ENCODE results near the gene RPL37. TPM values are rescaled to one million over a fixed set of nuclear protein-coding genes. Genes with fewer than 3 reads are reported as not detected.

Gene RPL37
- total and polyA plus RNA-seq, 4 experiments from 2014 or later = 1,217 to 2,448 (median 2,380) TPM

DNA sequence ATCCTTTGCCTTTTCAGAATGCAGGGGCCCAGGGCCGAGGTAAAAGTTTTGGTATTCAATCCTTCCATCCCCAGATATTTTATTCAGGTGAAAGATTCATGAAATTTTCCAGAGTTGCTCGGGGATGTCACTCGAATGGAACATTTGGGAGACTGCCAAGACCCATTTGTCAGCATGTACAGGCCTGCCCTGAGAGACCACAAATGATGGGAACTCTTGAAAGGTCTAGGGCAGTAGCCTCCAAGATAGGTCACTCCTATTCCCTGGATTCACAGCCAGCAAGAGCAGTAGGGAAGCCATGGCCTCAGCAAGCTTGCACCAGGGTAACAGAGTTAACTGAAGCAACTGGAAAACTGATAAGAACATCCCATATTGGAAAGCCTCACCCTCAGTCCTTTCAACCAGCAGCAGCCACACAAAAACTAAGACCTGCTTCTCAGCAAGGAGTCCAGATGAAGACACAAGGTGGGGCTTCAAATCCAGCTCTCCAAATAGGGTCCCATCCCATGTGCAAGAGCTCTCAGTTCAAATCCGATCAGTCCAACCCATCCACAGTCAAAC, 18.7 kb upstream of the RPL37 start:
- H3K9me3 ChIP-seq (ENCODE audit: control insufficient read depth in 1 of 2, low read length in 2 of 2) = no peaks in the 10 kb centered on the region
- POLR2A ChIA-PET (ENCODE audit: partially characterized antibody) = no interaction called here
- no peaks in the 10 kb centered on the region for H3K36me3 ChIP-seq (ENCODE audit: insufficient read depth, low read length)
- Mint-ChIP-seq H3K9me3 (peaks cover 0 to 3% (median 0%) of the 10 kb centered on the region in 8 donors), H3K4me1 (peaks cover 0 to under 1% (median 0%) of the 10 kb centered on the region in 4 donors), H3K27ac (no peak overlapping the region), H3K27me3 (no peaks in the 10 kb centered on the region), H3K36me3 (peaks cover 2 to 19% of the 10 kb centered on the region in 2 donors), H3K4me3 (no peak overlapping the region)
- no peaks in the 10 kb centered on the region for H3K4me1 ChIP-seq (ENCODE audit: insufficient read depth, low read length)
- DNase-seq = no peak
- H3K27ac ChIP-seq (ENCODE audit: low read depth, low read length) = no peak overlapping the region
- no peaks in the 10 kb centered on the region for H3K27me3 ChIP-seq (ENCODE audit: insufficient read depth, low read length)
- intact Hi-C loops (cut with micrococcal nuclease) = no loop called here
- H3K4me3 ChIP-seq (ENCODE audit: low read length in 2 of 2) = no peak overlapping the region
- CTCF ChIA-PET (ENCODE audit: partially characterized antibody) = no interaction called here

DNA sequence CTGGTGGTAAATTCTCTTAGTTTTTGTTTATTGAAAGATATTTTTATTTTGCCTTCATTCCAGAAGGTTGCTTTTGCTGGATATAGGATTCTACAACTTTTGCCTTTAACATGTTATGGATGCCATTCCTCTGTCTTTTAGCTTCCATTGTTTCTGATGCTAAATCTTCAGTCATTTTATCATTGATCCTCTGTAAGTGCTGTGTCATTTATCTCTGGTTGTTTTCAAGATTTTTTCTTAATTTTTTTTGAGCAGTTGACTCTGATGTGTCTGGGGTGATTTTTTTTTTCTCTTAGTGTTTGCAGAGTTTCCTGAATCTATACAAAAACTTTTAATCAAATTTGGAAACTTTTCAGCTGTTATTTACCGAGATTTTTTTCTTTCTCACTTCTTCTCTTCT, 12.5 kb upstream of the RPL37 start:
- ChIA-PET POLR2A (ENCODE audit: partially characterized antibody) (no interaction called here), CTCF (ENCODE audit: partially characterized antibody) (interaction anchor here (1.3 kb wide), 1 partner anchor 31 kb away, joined by 4 read pairs; no protein-coding TSS in a partner anchor)
- no peak overlapping the region for H3K4me3 Mint-ChIP-seq

DNA sequence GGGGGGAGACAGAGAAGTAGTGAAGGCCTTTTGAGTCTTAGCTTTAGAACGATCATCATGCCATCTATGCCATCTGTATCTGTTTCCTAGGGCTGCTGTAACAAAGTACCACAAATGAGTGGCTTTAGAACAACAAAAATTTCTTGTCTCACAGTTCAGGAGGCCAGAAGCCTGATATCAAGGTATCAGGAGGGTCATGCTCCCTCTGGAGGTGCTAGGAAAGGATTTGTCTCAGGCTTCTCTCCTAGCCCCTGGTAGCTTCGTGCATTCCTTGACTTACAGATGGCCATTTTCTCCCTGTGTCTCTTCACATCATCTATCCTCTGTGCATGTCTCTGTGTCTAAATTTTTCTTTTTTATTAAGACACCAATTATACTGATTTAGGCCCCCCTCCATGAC, 11.3 kb upstream of the RPL37 start:
- Mint-ChIP-seq H3K36me3 (peaks cover 1 to 17% of the 10 kb centered on the region in 2 donors), H3K4me1 (peaks cover 1 to 24% (median 16%) of the 10 kb centered on the region in 4 donors), H3K27me3 (no peaks in the 10 kb centered on the region), H3K9me3 (no peaks in the 10 kb centered on the region), H3K4me3 (peak overlapping the region in 1 of 8 donors; percentile 17), H3K27ac (peak overlapping the region in 2 of 7 donors; percentile 19 to 42)
- POLR2A ChIA-PET (ENCODE audit: partially characterized antibody) = interaction anchor here (0.9 kb wide), 1 partner anchor 11 kb away, joined by 4 read pairs; the partner anchor contains the start of gene RPL37
- intact Hi-C loops (cut with micrococcal nuclease) = no loop called here
- Histone ChIP-seq H3K36me3 (ENCODE audit: insufficient read depth, low read length) (no peaks in the 10 kb centered on the region), H3K9me3 (ENCODE audit: control insufficient read depth in 1 of 2, low read length in 2 of 2) (no peaks in the 10 kb centered on the region), H3K27ac (ENCODE audit: low read depth, low read length) (no peak overlapping the region), H3K27me3 (ENCODE audit: insufficient read depth, low read length) (no peaks in the 10 kb centered on the region), H3K4me1 (ENCODE audit: insufficient read depth, low read length) (peaks cover 19% of the 10 kb centered on the region), H3K4me3 (ENCODE audit: low read length in 2 of 2) (no peak overlapping the region)
- no peak for DNase-seq
- CTCF ChIA-PET (ENCODE audit: partially characterized antibody) = no interaction called here

More for the DNA sequence above, 12.5 kb upstream of the RPL37 start:
- H3K9me3 ChIP-seq (ENCODE audit: control insufficient read depth in 1 of 2, low read length in 2 of 2) = no peaks in the 10 kb centered on the region
- H3K27me3 ChIP-seq (ENCODE audit: insufficient read depth, low read length) = no peaks in the 10 kb centered on the region
- H3K4me3 ChIP-seq (ENCODE audit: low read length in 2 of 2) = no peak overlapping the region
- peaks cover 0 to 18% (median 13%) of the 10 kb centered on the region in 4 donors for H3K4me1 Mint-ChIP-seq
- H3K4me1 ChIP-seq (ENCODE audit: insufficient read depth, low read length) = peaks cover 10% of the 10 kb centered on the region
- intact Hi-C loops (cut with micrococcal nuclease) = no loop called here
- H3K27ac Mint-ChIP-seq = peak overlapping the region in 2 of 7 donors; percentile 32 to 42
- H3K27me3 Mint-ChIP-seq = no peaks in the 10 kb centered on the region
- H3K9me3 Mint-ChIP-seq = no peaks in the 10 kb centered on the region
- no peak overlapping the region for H3K27ac ChIP-seq (ENCODE audit: low read depth, low read length)
- DNase-seq = no peak
- peaks cover 0 to 19% of the 10 kb centered on the region in 2 donors for H3K36me3 Mint-ChIP-seq
- no peaks in the 10 kb centered on the region for H3K36me3 ChIP-seq (ENCODE audit: insufficient read depth, low read length)

DNA sequence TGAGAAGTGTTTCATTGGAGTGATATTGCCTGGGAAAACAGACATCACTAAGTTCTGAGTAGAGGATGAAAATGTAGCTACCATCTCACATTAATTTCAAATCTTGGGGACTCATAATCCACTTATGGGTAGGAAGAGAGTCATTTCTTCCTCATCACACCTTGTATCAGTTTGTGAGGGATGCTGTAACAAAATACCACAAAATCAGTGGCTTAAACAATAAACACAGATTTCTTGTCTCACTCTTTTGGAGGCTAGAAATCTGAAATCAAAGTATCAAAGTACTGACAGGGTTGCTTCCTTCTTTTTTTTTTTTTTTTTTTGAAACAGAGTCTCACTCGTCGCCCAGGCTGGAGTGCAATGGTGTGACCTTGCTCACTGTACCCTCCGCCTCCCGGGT, 9.5 kb upstream of the RPL37 start:
- POLR2A ChIA-PET (ENCODE audit: partially characterized antibody) = no interaction called here

DNA sequence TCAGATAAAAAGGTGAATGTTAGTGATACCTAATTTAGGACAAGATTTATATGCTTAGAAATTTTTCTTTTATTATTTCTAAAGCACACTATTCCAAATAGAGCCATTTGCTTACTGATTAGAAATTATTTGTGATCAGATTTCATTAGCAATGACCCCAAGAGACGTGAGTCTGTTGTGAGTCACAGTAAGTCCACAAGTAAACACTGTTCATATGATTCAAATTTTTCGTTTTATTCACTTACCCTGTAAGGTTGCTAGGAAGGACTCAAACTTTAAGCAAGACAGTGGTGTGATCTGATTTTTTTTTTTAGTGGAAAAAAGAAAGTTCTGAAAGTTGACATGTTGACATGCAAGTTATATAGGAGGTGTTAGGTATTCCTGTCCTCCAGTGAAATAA, 7.3 kb upstream of the RPL37 start:
- peaks cover 5 to 36% (median 23%) of the 10 kb centered on the region in 4 donors for H3K4me1 Mint-ChIP-seq
- CTCF ChIA-PET (ENCODE audit: partially characterized antibody) = no interaction called here
- H3K9me3 Mint-ChIP-seq = no peaks in the 10 kb centered on the region
- H3K27ac Mint-ChIP-seq = peak overlapping the region in 1 of 7 donors; percentile 10
- H3K4me3 Mint-ChIP-seq = peak overlapping the region in 1 of 8 donors; percentile 20
- POLR2A ChIA-PET (ENCODE audit: partially characterized antibody) = interaction anchor here (1.4 kb wide), 1 partner anchor 11 kb away, joined by 5 read pairs; no protein-coding TSS in a partner anchor
- intact Hi-C loops (cut with micrococcal nuclease) = no loop called here
- peaks cover 0 to 2% of the 10 kb centered on the region in 2 donors for H3K27me3 Mint-ChIP-seq
- Histone ChIP-seq H3K9me3 (ENCODE audit: control insufficient read depth in 1 of 2, low read length in 2 of 2) (no peaks in the 10 kb centered on the region), H3K27me3 (ENCODE audit: insufficient read depth, low read length) (no peaks in the 10 kb centered on the region), H3K27ac (ENCODE audit: low read depth, low read length) (no peak overlapping the region), H3K4me1 (ENCODE audit: insufficient read depth, low read length) (peaks cover 33% of the 10 kb centered on the region), H3K36me3 (ENCODE audit: insufficient read depth, low read length) (no peaks in the 10 kb centered on the region), H3K4me3 (ENCODE audit: low read length in 2 of 2) (no peak overlapping the region)
- DNase-seq = no peak
- peaks cover 4 to 17% of the 10 kb centered on the region in 2 donors for H3K36me3 Mint-ChIP-seq

More for the DNA sequence above, 9.5 kb upstream of the RPL37 start:
- Histone ChIP-seq H3K27ac (ENCODE audit: low read depth, low read length) (no peak overlapping the region), H3K27me3 (ENCODE audit: insufficient read depth, low read length) (no peaks in the 10 kb centered on the region), H3K4me1 (ENCODE audit: insufficient read depth, low read length) (peaks cover 26% of the 10 kb centered on the region), H3K9me3 (ENCODE audit: control insufficient read depth in 1 of 2, low read length in 2 of 2) (no peaks in the 10 kb centered on the region), H3K4me3 (ENCODE audit: low read length in 2 of 2) (no peak overlapping the region), H3K36me3 (ENCODE audit: insufficient read depth, low read length) (no peaks in the 10 kb centered on the region)
- Mint-ChIP-seq H3K9me3 (no peaks in the 10 kb centered on the region), H3K27me3 (peaks cover 0 to 2% of the 10 kb centered on the region in 2 donors), H3K4me3 (no peak overlapping the region), H3K36me3 (peaks cover 4 to 17% of the 10 kb centered on the region in 2 donors), H3K27ac (peak overlapping the region in 1 of 7 donors; percentile 23), H3K4me1 (peaks cover 2 to 32% (median 21%) of the 10 kb centered on the region in 4 donors)
- CTCF ChIA-PET (ENCODE audit: partially characterized antibody) = no interaction called here
- intact Hi-C loops (cut with micrococcal nuclease) = no loop called here
- no peak for DNase-seq

DNA sequence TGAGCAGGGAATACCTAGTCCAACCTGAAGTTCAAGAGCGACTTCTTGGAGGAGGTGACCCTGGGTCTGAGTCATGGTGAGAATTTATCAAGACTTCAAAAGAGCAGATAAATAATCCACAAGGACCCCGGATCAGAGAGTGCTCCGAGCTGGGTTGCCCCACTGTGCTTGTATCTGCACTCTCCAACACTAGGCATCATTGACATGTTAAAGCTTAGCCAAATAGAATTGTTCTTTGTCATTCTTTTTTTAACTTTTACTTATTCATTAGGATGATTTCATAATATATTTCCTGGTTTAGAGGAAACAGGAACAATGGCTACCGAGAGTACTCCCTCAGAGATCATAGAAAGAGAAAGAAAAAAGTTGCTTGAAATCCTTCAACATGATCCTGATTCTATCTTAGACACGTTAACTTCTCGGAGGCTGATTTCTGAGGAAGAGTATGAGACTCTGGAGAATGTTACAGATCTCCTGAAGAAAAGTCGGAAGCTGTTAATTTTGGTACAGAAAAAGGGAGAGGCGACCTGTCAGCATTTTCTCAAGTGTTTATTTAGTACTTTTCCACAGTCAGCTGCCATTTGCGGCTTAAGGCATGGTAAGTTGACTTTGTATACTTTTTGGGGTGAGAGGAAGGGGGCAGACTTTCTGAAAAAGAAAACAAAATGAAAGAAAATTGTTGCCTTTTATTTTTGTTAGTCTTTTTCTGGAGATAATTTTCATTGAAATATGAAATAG, 6.2 kb upstream of the RPL37 start, which contains the start of gene CARD6:
Gene CARD6, plus strand, starts transcription at position 300 of the 738 bp plus-strand sequence. Its CDS starts 16 bp downstream, at position 316.
- Histone ChIP-seq H3K27ac (ENCODE audit: low read depth, low read length) (peak within 1 kb of the TSS; percentile 43), H3K4me1 (ENCODE audit: insufficient read depth, low read length) (peaks cover 33% of the 10 kb centered on the region), H3K36me3 (ENCODE audit: insufficient read depth, low read length) (no peaks in the 10 kb centered on the region), H3K27me3 (ENCODE audit: insufficient read depth, low read length) (no peaks in the 10 kb centered on the region), H3K9me3 (ENCODE audit: control insufficient read depth in 1 of 2, low read length in 2 of 2) (no peaks in the 10 kb centered on the region), H3K4me3 (ENCODE audit: low read length in 2 of 2) (peak within 1 kb of the TSS; percentile 8 to 35)
- Mint-ChIP-seq H3K36me3 (peaks cover 4 to 17% of the 10 kb centered on the region in 2 donors), H3K27ac (peak within 1 kb of the TSS; percentile 49 to 98 (median 93)), H3K4me1 (peaks cover 5 to 38% (median 22%) of the 10 kb centered on the region in 4 donors), H3K4me3 (peak within 1 kb of the TSS; percentile 79 to 98 (median 94)), H3K9me3 (no peaks in the 10 kb centered on the region), H3K27me3 (peaks cover 0 to 2% of the 10 kb centered on the region in 2 donors)
- ChIA-PET CTCF (ENCODE audit: partially characterized antibody) (interaction anchor here (0.7 to 0.8 kb wide), 2 partner anchors 9 to 12 kb away, joined by 3 read pairs; no protein-coding TSS in a partner anchor), POLR2A (ENCODE audit: partially characterized antibody) (interaction anchor here (1.4 kb wide), 2 partner anchors 10 to 44 kb away, joined by 5 read pairs; no protein-coding TSS in a partner anchor)
- intact Hi-C loops (cut with micrococcal nuclease) = no loop called here
- DNase-seq = peak in 4 of 5 donors; percentile 17 to 33 (median 24)

DNA sequence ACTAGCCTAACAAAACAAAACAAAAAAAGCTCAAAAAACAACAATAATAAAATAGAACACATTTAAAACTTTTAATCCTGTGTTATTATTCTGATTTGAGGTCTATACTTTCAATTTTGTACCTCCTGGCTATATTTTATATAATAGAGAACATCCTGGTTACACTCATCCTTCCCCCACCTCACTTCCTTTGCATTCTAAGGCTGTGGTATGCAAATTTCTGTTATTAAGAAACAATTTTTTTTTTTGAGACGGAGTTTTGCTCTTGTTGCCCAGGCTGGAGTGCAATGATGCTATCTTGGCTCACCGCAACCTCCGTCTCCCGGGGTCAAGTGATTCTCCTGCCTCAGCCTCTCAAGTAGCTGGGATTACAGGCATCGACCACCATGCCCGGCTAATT, 3.1 kb upstream of the RPL37 start:
- peak overlapping the region; percentile 75 to 94 (median 85) for H3K27ac Mint-ChIP-seq
- H3K4me3 ChIP-seq (ENCODE audit: low read length in 2 of 2) = no peak overlapping the region
- peak overlapping the region in 7 of 8 donors; percentile 16 to 66 (median 28) for H3K4me3 Mint-ChIP-seq
- peaks cover 0 to 3% (median 0%) of the 10 kb centered on the region in 8 donors for H3K9me3 Mint-ChIP-seq
- intact Hi-C loops (cut with micrococcal nuclease) = loop anchor here (5.0 kb wide), 1 partner anchor 39 kb away; no protein-coding TSS in a partner anchor
- CTCF ChIA-PET (ENCODE audit: partially characterized antibody) = no interaction called here
- peaks cover 15 to 26% of the 10 kb centered on the region in 2 donors for H3K36me3 Mint-ChIP-seq
- H3K27me3 ChIP-seq (ENCODE audit: insufficient read depth, low read length) = no peaks in the 10 kb centered on the region
- peaks cover 10% of the 10 kb centered on the region for H3K36me3 ChIP-seq (ENCODE audit: insufficient read depth, low read length)
- POLR2A ChIA-PET (ENCODE audit: partially characterized antibody) = no interaction called here
- peaks cover 47% of the 10 kb centered on the region for H3K4me1 ChIP-seq (ENCODE audit: insufficient read depth, low read length)
- peaks cover 0 to 2% of the 10 kb centered on the region in 2 donors for H3K27me3 Mint-ChIP-seq
- peak; percentile 29 to 66 (median 53) for DNase-seq
- H3K4me1 Mint-ChIP-seq = peaks cover 13 to 63% (median 42%) of the 10 kb centered on the region in 4 donors
- H3K9me3 ChIP-seq (ENCODE audit: control insufficient read depth in 1 of 2, low read length in 2 of 2) = no peaks in the 10 kb centered on the region
- H3K27ac ChIP-seq (ENCODE audit: low read depth, low read length) = no peak overlapping the region
